Measurements from ENCODE around the gene MARK1. TPM values are rescaled to one million over a fixed set of nuclear protein-coding genes. Genes with fewer than 3 reads are reported as not detected.

MARK1 gene
- total and polyA plus RNA-seq, 5 donors = 10.1 to 25.1 (median 19.4) TPM

DNA sequence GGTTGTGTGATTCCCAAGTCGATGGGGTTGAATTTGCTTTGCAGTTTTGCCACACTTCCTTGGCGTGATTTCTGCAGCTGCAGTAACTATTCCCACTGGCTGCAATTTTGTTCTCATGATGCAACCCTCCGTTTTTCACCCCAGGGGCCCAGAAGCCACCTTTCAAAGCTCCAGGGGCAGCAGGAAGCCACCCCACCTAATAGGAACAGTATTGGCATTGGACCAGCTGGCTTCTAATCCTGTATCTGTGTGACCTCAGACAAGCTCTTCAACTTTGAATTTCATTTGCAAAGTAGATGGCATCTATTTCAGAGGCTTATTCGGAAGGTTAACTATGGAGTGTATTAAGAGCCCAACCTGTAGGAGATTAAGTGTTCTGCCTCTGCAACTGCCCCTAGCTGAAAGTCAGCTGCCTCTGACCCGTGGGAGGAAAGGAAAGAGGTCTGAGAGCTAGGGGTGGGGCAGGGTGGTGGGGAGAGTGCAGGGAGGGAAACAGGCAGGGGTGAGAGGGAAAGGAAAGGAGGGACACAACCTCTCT lies 174.9 kb downstream of the MARK1 start:
- Histone ChIP-seq H3K4me1 (ENCODE audit: control insufficient read depth, insufficient read depth, low read length) (peaks cover 8% of the 10 kb centered on the region), H3K27me3 (ENCODE audit: control insufficient read depth, insufficient read depth) (no peaks in the 10 kb centered on the region), H3K27ac (ENCODE audit: low read length) (no peak overlapping the region), H3K4me3 (ENCODE audit: low read length) (no peak overlapping the region), H3K9me3 (ENCODE audit: control insufficient read depth, low read length) (no peaks in the 10 kb centered on the region)
- ATAC-seq (no peak), DNase-seq (no peak)
- 47% methylated on average over 5 of the region's 5 CpGs for WGBS
- intact Hi-C loops (cut with DNase I) = no loop called here

GRCh38 chr1:220703305-220703704 lies 175.4 kb downstream of the MARK1 start:
- H3K4me3 ChIP-seq (ENCODE audit: low read length) = no peak overlapping the region
- H3K27me3 ChIP-seq (ENCODE audit: control insufficient read depth, insufficient read depth) = no peaks in the 10 kb centered on the region
- H3K27ac ChIP-seq (ENCODE audit: low read length) = no peak overlapping the region
- 86% methylated on average over 4 of the region's 4 CpGs for WGBS
- DNase-seq (no peak), ATAC-seq (no peak)
- no peaks in the 10 kb centered on the region for H3K9me3 ChIP-seq (ENCODE audit: control insufficient read depth, low read length)
- intact Hi-C loops (cut with DNase I) = no loop called here
- peaks cover 8% of the 10 kb centered on the region for H3K4me1 ChIP-seq (ENCODE audit: control insufficient read depth, insufficient read depth, low read length)

GRCh38 chr1:220705782-220706181 lies 177.8 kb downstream of the MARK1 start:
- intact Hi-C loops (cut with DNase I) = no loop called here
- 54% methylated on average over 7 of the region's 7 CpGs for WGBS
- H3K4me3 ChIP-seq (ENCODE audit: low read length) = no peak overlapping the region
- DNase-seq = no peak
- no peak for ATAC-seq
- peaks cover 11% of the 10 kb centered on the region for H3K4me1 ChIP-seq (ENCODE audit: control insufficient read depth, insufficient read depth, low read length)
- no peaks in the 10 kb centered on the region for H3K9me3 ChIP-seq (ENCODE audit: control insufficient read depth, low read length)
- no peak overlapping the region for H3K27ac ChIP-seq (ENCODE audit: low read length)
- H3K27me3 ChIP-seq (ENCODE audit: control insufficient read depth, insufficient read depth) = no peaks in the 10 kb centered on the region

DNA sequence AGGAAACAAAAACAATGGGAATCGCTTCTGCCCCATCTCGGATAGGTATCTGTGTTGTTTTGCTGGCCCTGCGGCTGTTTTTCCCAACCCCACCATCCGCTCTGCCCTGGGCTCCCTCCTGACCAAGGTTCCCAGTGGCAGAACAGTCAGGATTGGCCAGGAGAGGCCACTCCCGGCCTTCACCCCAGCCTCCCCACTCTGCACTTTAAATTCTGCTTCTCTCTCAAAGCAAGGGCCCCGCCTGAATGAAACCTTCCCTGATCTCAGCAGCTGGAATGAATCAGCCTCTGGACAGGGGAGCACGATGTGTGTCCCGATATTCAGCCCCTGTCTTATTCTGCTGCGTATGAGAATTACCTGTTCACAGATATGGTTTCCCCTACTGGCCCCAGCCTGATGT lies 178.5 kb downstream of the MARK1 start:
- intact Hi-C loops (cut with DNase I) = no loop called here
- Histone ChIP-seq H3K4me3 (ENCODE audit: low read length) (no peak overlapping the region), H3K4me1 (ENCODE audit: control insufficient read depth, insufficient read depth, low read length) (peaks cover 11% of the 10 kb centered on the region), H3K27ac (ENCODE audit: low read length) (no peak overlapping the region), H3K9me3 (ENCODE audit: control insufficient read depth, low read length) (no peaks in the 10 kb centered on the region), H3K27me3 (ENCODE audit: control insufficient read depth, insufficient read depth) (no peaks in the 10 kb centered on the region)
- DNase-seq = no peak
- peak in 1 of 2 donors; percentile 51 for ATAC-seq
- WGBS = 66% methylated on average over 9 of the region's 9 CpGs

DNA sequence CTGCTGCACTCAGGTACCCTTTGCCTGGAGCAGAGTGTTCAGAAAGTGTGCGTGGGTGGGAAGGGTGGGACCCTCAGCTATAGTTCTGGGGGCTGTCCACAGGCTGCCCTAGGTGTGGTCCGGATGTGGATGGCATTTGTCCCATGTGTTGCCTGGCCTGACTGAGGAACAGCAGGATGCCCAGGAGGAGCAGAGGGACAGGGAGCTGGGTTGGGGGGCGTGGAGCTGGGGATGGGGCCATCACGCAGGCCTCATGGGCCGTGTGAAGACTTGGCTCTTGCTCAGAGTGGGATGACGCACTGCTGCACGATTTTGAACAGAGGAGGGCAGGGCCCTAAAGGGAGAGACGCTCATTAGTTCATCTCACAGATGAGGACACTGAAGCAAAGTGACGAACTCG lies 179.2 kb downstream of the MARK1 start:
- intact Hi-C loops (cut with DNase I) = no loop called here
- Histone ChIP-seq H3K4me1 (ENCODE audit: control insufficient read depth, insufficient read depth, low read length) (peaks cover 11% of the 10 kb centered on the region), H3K27ac (ENCODE audit: low read length) (no peak overlapping the region), H3K9me3 (ENCODE audit: control insufficient read depth, low read length) (no peaks in the 10 kb centered on the region), H3K27me3 (ENCODE audit: control insufficient read depth, insufficient read depth) (no peaks in the 10 kb centered on the region), H3K4me3 (ENCODE audit: low read length) (no peak overlapping the region)
- DNase-seq (no peak), ATAC-seq (no peak)
- 87% methylated on average over 10 of the region's 10 CpGs for WGBS

GRCh38 chr1:220708244-220708643 lies 180.3 kb downstream of the MARK1 start:
- H3K27me3 ChIP-seq (ENCODE audit: control insufficient read depth, insufficient read depth) = no peaks in the 10 kb centered on the region
- intact Hi-C loops (cut with DNase I) = no loop called here
- WGBS = 94% methylated on average over 4 of the region's 4 CpGs
- H3K4me3 ChIP-seq (ENCODE audit: low read length) = no peak overlapping the region
- no peak overlapping the region for H3K27ac ChIP-seq (ENCODE audit: low read length)
- H3K9me3 ChIP-seq (ENCODE audit: control insufficient read depth, low read length) = no peaks in the 10 kb centered on the region
- ATAC-seq = no peak
- peaks cover 7% of the 10 kb centered on the region for H3K4me1 ChIP-seq (ENCODE audit: control insufficient read depth, insufficient read depth, low read length)
- no peak for DNase-seq

GRCh38 chr1:220708936-220709801 lies 181.2 kb downstream of the MARK1 start:
- Histone ChIP-seq H3K27ac (ENCODE audit: low read length) (no peak overlapping the region), H3K27me3 (ENCODE audit: control insufficient read depth, insufficient read depth) (no peaks in the 10 kb centered on the region), H3K4me3 (ENCODE audit: low read length) (no peak overlapping the region), H3K4me1 (ENCODE audit: control insufficient read depth, insufficient read depth, low read length) (peaks cover 7% of the 10 kb centered on the region), H3K9me3 (ENCODE audit: control insufficient read depth, low read length) (no peaks in the 10 kb centered on the region)
- DNase-seq = no peak
- intact Hi-C loops (cut with DNase I) = no loop called here
- peak in 1 of 2 donors; percentile 38 for ATAC-seq
- 69% methylated on average over 9 of the region's 9 CpGs for WGBS

GRCh38 chr1:220710333-220710732 lies 182.4 kb downstream of the MARK1 start:
- Histone ChIP-seq H3K27me3 (ENCODE audit: control insufficient read depth, insufficient read depth) (no peaks in the 10 kb centered on the region), H3K9me3 (ENCODE audit: control insufficient read depth, low read length) (no peaks in the 10 kb centered on the region), H3K27ac (ENCODE audit: low read length) (no peak overlapping the region), H3K4me3 (ENCODE audit: low read length) (no peak overlapping the region), H3K4me1 (ENCODE audit: control insufficient read depth, insufficient read depth, low read length) (peaks cover 7% of the 10 kb centered on the region)
- intact Hi-C loops (cut with DNase I) = no loop called here
- ATAC-seq (peak in 1 of 2 donors; percentile 22), DNase-seq (no peak)
- WGBS = 59% methylated on average over 4 of the region's 4 CpGs

DNA sequence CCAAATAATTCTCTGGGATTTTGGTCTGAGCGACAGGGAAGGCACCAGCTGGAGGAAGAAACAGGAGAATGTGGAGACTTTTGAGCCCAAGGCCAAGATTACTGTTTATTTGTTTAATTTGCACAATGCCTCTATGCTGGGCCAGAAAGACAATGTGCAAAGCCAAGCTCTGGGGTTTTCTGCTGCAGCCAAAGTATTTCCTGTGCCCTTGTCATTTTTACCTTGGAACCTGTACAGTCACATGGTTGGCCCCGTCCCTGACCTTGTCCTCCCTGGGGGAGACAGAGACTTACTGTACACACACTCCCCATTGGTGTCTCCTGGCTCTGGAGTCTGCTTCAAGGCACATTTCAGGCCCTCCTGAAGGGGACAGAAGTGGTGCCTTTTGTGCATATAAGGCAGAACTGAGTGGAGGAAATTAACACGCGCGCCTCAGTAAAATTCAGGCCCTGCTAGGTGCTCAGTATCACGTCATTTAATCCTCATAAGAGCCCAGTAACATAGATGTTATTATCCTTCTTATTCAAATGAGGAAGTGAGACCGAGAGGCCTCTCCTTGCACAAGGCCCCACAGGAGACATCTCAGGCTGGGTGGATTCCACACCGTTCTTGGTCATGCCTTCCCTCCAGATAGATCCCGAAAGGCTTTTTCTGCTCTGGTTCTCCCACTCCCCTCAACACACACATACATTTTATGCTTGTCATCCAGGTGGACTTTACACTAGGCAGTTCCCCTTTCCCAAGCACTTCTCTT lies 183.3 kb downstream of the MARK1 start:
- intact Hi-C loops (cut with DNase I) = no loop called here
- 68% methylated on average over 9 of the region's 9 CpGs for WGBS
- Histone ChIP-seq H3K27ac (ENCODE audit: low read length) (no peak overlapping the region), H3K4me1 (ENCODE audit: control insufficient read depth, insufficient read depth, low read length) (peaks cover 2% of the 10 kb centered on the region), H3K27me3 (ENCODE audit: control insufficient read depth, insufficient read depth) (no peaks in the 10 kb centered on the region), H3K9me3 (ENCODE audit: control insufficient read depth, low read length) (no peaks in the 10 kb centered on the region), H3K4me3 (ENCODE audit: low read length) (no peak overlapping the region)
- peak in 1 of 2 donors; percentile 64 for ATAC-seq
- DNase-seq = no peak

Measured in right cardiac atrium (tissue), 5 donors.